Activated CD4-positive, alpha-beta T cell treated with anti-CD3 and anti-CD28 coated beads, Interleukin-10, Interleukin-2, amounts not matched to agents 100 ng/mL and 50 ng/mL, durations not matched to agents 16 hours and 8 hours (primary cell): Measurements from ENCODE around the gene ZNF385D.

Experiments used
- DNase-seq: peaks from one replicate; pipeline ENCODE4 v3.0.0-alpha.2; 2020

Gene ZNF385D

GRCh38 chr3:21747376-21747775, 3.6 kb downstream of the ZNF385D start:
- DNase-seq, result no peak

DNA sequence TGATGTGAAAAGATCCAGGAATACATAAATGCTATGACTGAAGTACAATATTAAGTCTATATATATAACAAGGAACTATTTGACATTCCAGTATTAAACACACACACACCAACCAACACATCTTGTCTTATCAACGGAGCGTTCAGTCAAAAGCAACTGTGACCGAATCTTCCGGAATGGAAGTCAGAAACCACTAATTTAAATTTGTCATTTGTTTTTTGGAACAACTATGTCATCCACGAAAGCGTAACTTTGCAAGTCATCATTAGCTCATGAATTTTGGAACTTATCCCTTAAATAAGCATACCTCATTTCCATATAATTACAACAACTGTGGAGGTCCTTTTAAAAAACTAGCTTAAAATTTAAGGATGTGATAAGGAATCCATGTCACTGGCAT, 5.0 kb downstream of the ZNF385D start:
- DNase-seq, result no peak

GRCh38 chr3:21744793-21745192, 6.2 kb downstream of the ZNF385D start:
- DNase-seq, result no peak

GRCh38 chr3:21738935-21739702, 11.9 kb downstream of the ZNF385D start:
- DNase-seq, result no peak

GRCh38 chr3:21738283-21738682, 12.7 kb downstream of the ZNF385D start:
- DNase-seq, result no peak

DNA sequence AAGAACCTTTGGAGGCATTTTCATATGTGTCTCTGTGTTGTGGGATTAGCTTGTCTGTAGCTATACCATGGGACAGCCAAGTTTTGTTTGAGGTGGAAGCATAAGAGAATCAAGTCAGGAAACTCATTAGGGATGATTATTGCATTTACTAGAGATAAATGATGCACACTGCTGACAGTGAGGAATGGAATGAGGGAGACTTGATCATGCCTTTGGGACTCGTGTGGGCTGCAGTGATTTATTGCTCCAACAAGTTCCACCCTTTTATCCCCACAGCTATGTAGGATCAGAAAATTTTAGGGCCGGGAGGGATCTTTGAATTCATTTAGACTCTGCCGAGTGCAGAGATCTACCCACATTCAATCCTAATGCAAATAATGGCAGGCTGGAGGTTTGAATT, 16.3 kb downstream of the ZNF385D start:
- DNase-seq, result no peak

DNA sequence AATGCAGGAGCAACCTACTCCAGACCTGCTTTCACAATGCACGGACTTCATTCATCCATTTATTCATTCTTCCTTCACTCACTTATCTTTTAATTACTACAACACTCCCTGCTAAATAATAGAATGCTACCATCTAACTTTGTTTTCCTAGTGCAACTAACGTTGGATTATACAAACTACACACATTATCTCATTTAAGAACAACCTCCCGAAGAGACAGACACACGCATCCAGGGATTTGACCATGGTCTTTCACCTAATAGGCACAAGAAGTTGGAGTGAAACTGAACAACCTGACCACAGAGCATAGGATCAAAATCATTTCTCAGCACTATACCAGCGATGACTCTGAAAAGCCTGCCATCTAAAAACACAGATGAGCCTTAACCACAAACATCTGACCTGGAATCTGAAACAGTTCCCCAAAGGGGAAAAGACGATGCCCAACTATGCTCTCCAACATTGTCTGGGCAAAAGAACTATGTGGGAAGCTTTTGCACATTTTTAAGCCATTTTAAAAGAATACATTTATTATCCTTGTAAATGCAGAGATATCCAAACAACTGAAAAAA, 21.0 kb downstream of the ZNF385D start:
- DNase-seq, result no peak

DNA sequence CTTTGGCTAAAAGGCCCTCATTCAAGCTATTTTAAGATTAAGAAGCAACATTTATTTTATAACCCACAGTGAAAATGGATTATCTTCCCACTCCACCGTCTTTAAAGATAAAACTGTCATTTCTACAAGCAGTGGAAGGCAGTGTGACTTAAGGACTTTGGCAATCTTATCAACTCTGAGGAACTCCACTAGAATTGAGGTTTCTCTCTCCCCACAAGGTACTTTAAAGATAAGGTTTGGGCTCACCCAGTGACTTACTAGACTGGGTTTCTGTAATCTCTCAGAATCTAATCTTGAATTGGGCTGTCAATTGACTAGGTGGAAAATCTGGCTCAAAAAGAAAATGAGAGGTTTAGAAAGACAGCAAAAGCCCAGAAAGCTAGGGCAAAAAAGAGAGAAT, 21.7 kb downstream of the ZNF385D start:
- no peak for DNase-seq

GRCh38 chr3:21722768-21723167, 28.2 kb downstream of the ZNF385D start:
- no peak for DNase-seq

DNA sequence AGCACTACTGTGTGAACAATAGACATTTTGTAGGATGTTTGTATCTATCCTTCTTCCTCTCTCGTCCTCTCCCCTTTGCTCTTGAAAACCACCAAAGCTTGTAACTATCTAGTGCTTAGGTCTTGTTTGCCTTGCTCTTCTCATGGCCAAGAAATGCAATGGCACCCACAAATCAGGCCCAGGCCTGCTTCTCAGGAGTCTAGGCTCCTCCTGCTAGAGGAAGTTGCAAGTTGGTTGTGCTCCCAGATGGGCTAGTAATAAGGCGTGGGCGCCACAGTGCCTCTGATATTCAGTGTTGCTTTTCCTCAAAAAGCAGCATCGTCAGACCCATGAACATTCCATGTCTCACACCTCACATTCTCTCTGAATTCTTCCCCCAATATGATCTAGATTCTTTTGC, 28.7 kb downstream of the ZNF385D start:
- DNase-seq, result no peak

GRCh38 chr3:21718943-21719591, 31.9 kb downstream of the ZNF385D start:
- DNase-seq, result no peak

DNA sequence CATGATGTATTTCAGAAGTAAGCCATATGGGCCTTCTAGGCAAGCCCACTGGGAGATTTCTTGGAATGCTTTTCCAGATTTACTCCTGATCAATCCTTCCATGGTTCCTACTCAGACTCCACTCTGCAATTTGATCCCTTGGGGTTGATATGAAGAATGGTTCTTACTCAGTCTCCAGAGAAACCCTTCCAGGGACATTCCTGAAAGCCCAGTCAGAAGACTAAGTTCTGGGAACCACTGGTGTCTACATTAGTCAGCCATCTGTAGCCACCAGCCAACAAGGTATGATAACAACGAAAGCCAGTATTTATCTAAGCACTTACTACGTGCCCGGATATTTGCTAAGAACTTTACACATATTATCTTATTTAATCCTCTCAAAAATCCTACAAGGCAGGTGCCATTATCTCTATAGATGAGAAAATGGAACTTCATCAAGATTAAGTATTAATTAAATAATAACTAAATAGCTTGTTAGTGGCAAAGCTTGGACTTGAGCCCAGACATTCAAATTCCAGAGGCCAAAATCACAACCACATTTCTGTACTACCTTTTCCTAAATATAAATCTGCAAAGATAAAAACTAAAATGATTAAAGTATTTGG, 32.7 kb downstream of the ZNF385D start:
- DNase-seq, result no peak

DNA sequence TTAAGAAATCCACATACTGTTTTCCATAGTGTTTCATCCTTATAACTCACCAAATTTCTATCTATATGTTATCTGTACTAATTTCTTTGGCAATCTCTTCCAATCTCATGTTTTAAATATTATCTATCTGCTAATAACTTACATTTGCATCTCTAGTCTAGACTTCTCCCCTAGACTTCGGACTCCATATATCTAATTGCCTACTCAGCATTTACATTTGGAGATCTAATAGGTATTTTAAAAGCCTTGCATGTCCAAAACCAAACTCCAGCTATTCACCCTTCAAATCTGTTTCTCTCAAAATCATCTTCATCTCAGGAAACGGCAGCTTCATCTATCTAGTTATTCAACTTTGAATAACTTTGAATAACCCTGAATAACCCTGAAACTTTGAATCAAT, 35.3 kb downstream of the ZNF385D start:
- no peak for DNase-seq

GRCh38 chr3:21705769-21706168, 45.2 kb downstream of the ZNF385D start:
- no peak for DNase-seq

GRCh38 chr3:21704796-21705195, 46.2 kb downstream of the ZNF385D start:
- DNase-seq, result no peak

DNA sequence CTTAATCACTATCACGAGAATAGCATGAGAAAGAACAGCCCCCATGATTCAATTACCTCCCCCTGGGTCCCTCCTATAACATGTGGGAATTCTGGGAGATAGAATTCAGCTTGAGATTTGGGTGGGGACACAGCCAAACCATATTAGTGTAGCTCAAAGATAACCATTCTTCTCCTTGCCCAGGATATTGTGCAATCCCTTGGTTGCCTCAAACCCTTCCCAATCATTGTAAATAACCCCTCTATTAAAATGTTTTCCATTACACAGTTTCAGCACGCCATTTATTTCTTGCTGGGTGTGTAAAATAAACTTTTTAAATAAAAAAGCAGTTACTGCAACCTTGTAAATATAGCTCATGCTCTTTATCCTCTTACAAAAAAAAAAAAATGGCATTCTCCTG, 47.7 kb downstream of the ZNF385D start:
- no peak for DNase-seq

DNA sequence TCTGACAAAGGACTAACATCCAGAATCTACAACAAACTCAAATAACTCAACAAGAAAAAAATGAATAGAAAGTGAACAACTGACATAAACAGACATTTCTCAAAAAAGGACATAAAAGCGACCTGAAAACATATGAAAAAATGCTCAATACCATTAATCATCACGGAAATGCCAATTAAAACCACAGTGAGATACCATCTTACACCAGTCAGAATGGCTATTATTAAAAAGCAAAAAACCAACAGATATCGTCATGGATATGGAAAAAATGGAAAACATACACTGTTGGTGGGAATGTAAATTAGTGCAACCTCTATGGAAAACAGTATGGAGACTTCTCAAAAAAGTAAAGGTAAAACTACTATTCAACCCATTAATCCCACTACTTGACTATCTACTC, 53.3 kb downstream of the ZNF385D start:
- no peak for DNase-seq

DNA sequence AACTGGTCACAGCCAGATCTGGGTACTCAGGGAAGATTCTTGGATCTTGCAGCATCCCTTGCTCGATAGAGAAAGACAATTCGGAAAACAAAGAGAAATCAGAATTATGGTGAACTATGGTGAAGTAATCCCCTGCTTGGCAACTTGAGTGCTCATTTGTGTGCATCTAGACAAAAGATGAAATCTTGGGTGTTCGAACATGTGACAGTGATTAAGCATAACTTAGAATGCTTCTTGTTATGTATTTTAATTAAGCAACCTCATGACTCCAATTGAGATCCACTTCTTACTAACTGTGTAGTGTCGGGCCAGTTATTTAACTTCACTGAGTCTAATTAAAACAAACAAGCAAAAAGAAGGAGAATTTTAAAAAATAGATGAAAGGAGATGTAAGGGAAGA, 56.5 kb downstream of the ZNF385D start:
- no peak for DNase-seq

DNA sequence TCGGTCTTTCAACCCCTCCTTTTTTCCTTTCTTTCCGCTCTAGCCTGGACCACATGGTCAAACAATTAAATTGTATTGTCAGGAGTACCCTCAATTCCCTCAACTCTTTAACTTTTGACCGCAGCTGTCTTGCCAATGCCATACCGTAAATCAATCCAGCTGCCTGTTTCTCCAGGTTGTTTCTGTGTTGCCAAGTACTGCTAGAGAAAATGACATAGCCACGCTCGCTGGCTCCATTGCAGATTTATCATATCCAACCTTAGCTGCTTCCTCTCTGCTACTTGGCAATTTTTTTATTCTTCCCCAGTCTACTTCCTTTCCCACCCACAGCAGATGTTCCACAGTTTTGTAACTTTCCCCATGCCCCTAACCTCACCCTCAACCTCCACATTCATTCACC, 60.0 kb downstream of the ZNF385D start:
- no peak for DNase-seq

GRCh38 chr3:21682206-21682605, 68.8 kb downstream of the ZNF385D start:
- no peak for DNase-seq

- DNase-seq, result no peak
These were observed 77.6 kb downstream of the ZNF385D start for GRCh38 chr3:21673393-21673792.

DNA sequence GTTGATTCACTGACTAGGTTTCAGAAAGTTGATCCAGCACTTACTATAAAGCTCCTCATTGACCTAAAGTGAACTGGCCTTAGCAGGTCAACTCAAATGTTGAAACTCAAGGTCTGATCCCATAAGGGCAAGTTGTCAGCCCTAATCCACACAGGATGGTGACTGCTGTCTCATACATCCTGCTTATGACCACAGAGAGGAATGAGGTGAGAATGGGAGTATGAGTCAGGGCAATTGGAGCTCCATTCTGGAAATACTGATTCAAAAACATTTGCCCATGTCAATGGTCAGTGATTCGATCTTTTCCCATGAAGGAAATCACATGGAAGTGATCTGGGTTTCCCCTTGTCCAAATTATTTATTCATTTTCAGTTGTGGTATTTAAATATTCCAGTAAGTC, 78.7 kb downstream of the ZNF385D start:
- DNase-seq, result no peak

DNA sequence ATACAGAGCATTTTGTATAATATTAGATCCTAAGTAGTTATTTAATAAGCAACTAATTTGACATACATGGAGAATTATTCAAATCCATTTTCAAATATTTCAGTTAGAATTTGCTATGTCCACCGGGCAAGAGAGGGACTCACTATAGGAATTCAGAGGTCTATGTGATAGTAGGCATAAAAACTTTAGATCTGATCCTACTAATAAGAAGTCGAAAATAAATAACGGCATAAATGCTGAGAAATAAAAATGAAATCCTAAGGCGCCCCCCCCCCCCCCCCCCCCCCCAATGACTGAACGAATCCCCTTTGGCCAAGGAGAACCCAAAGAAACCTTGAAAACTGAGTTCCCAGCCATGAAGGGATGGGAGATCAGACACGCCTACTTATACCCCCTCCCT, 80.6 kb downstream of the ZNF385D start:
- no peak for DNase-seq

GRCh38 chr3:21668012-21668411, 83.0 kb downstream of the ZNF385D start:
- no peak for DNase-seq
